Activated B cell treated with CpG ODN at 0.5 μM for 24 hours (primary cell): ENCODE measurements around the gene KIR3DL1. TPM values are rescaled to one million over a fixed set of nuclear protein-coding genes. Genes with fewer than 3 reads are reported as not detected.
"Not testable (repeated sequence)": the region's sequence is repeated elsewhere in the genome, so short reads cannot be mapped to it uniquely, and the experiment has no call there.

ENCODE experiments used
- ATAC-seq: fragments of 200-7000 bp; cut with Tn5 transposase; one replicate; pipeline ENCODE4 v1.10.0; 2021; ENCODE audit warnings: low read depth, mild to moderate bottlenecking, moderate library complexity
- CTCF ChIA-PET: fragments of 350-600 bp; sonication (Branson Sonifier 250); formaldehyde crosslinking; loops from one replicate; lab custom pipeline; 2021; ENCODE audit warnings: antibody characterized with exemption; lab: Charles Lee
- POLR2A ChIA-PET: fragments of 350-600 bp; sonication (Branson Sonifier 250); formaldehyde crosslinking; loops from one replicate; lab custom pipeline; 2021; ENCODE audit warnings: antibody characterized with exemption; lab: Charles Lee
- DNase-seq: peaks from one replicate; pipeline ENCODE4 v3.0.0; 2022
- H3K27ac Mint-ChIP-seq: one replicate; pipeline ENCODE4 v1.8.0; 2020; ENCODE audit warnings: mixed read lengths
- H3K27me3 Mint-ChIP-seq: one replicate; pipeline ENCODE4 v1.8.0; 2021; ENCODE audit warnings: mixed read lengths
- H3K36me3 Mint-ChIP-seq: one replicate; pipeline ENCODE4 v1.8.0; 2021; ENCODE audit warnings: low read depth, mixed read lengths
- H3K4me1 Mint-ChIP-seq: one replicate; pipeline ENCODE4 v1.8.0; 2021; ENCODE audit warnings: mixed read lengths
- H3K4me3 Mint-ChIP-seq: one replicate; pipeline ENCODE4 v1.8.0; 2020; ENCODE audit warnings: mild to moderate bottlenecking, mixed read lengths
- H3K9me3 Mint-ChIP-seq: one replicate; pipeline ENCODE4 v1.8.0; 2020; ENCODE audit warnings: mixed read lengths
- CTCF ChIP-seq: fragments of 200-600 bp; IDR thresholded peaks from one replicate; pipeline ENCODE4 v1.8.0; 2022; ENCODE audit warnings: antibody characterized with exemption, mild to moderate bottlenecking
- intact Hi-C: fragments of 100-400 bp; cut with micrococcal nuclease; formaldehyde crosslinking; loops from one replicate; pipeline ENCODE4 v1.15.1; 2024
- total RNA-seq: library from RNA; stranded (reverse); gene quantifications from 2 replicates; pipeline ENCODE4 v1.2.3, GENCODE V29; 2022

KIR3DL1 gene
- total RNA-seq, 1 donor from 2014 or later: not detected

DNA sequence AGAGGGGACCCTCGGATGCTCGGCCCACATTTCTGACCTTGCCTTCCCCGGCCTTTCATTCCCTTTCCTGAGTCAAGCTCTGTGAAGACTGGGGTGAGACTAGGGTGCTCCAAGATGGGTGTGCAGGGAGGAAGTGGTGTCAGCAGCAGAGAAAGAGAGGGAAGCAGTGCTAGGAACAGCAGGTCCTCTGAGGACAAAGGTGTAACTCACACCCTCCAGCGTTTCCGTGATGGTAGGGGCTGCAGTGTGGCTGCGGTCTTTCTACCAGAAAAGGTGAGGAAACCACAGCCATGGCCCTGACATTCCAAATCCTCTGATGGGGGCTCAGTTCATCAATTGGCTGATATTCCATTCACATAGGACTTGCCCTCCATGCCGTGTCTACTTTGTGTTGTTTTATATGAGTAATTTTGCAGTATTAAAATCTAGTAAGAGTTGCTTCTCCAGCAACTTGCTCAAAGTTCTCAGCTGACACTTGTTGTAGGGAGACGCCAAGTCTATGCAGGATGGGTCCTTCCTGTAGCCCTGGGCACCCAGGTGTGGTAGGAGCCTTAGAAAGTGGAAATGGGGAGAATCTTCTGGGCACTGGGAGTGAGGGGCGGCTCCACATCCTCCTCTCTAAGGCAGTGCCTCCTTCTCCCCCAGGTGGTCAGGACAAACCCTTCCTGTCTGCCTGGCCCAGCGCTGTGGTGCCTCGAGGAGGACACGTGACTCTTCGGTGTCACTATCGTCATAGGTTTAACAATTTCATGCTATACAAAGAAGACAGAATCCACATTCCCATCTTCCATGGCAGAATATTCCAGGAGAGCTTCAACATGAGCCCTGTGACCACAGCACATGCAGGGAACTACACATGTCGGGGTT is 1.6 kb downstream of the KIR3DL1 start:
- ChIA-PET CTCF (no interaction called here), POLR2A (no interaction called here)
- Mint-ChIP-seq H3K36me3 (no peaks in the 10 kb centered on the region), H3K9me3 (no peaks in the 10 kb centered on the region), H3K27me3 (peaks cover 22% of the 10 kb centered on the region), H3K4me3 (no peak overlapping the region), H3K4me1 (no peaks in the 10 kb centered on the region), H3K27ac (no peak overlapping the region)
- no peak for TF ChIP-seq CTCF
- no peak for ATAC-seq
- intact Hi-C loops: no loop called here
- DNase-seq: no peak

- DNase-seq, H3K36me3 Mint-ChIP-seq, POLR2A ChIA-PET, ATAC-seq, H3K27ac Mint-ChIP-seq, H3K4me3 Mint-ChIP-seq, CTCF ChIA-PET, intact Hi-C loops, H3K9me3 Mint-ChIP-seq, H3K4me1 Mint-ChIP-seq: not testable (repeated sequence)
- peaks cover 15% of the 10 kb centered on the region for H3K27me3 Mint-ChIP-seq
Observed at GRCh38 chr19:54824416-54824815, 8.1 kb downstream of the KIR3DL1 start.

DNA sequence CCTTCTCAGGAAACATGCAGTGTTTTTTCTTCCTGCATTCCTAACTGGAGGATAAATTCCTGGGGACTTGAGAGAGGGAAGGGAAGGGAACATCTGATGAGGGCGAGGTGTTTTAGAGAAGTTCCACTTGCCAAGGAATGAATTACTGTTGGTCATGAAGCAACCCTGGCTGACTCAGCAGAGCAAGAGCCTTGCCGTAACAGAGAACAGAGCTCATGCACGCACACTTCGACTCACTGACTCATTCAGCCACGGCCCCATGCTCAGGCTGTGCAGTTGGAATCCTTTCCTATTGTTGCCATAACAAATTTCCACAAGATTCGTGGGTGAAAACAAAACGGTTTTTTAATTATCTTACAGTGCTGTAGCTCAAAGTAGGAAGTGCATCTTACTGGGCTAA is 9.1 kb downstream of the KIR3DL1 start:
- H3K9me3 Mint-ChIP-seq, H3K4me3 Mint-ChIP-seq, POLR2A ChIA-PET, DNase-seq, H3K36me3 Mint-ChIP-seq, ATAC-seq, H3K27ac Mint-ChIP-seq, intact Hi-C loops, H3K4me1 Mint-ChIP-seq, CTCF ChIA-PET: not testable (repeated sequence)
- H3K27me3 Mint-ChIP-seq: peaks cover 16% of the 10 kb centered on the region

GRCh38 chr19:54828064-54828463 is 11.8 kb downstream of the KIR3DL1 start:
- not testable (repeated sequence) for H3K4me3 Mint-ChIP-seq, H3K4me1 Mint-ChIP-seq

DNA sequence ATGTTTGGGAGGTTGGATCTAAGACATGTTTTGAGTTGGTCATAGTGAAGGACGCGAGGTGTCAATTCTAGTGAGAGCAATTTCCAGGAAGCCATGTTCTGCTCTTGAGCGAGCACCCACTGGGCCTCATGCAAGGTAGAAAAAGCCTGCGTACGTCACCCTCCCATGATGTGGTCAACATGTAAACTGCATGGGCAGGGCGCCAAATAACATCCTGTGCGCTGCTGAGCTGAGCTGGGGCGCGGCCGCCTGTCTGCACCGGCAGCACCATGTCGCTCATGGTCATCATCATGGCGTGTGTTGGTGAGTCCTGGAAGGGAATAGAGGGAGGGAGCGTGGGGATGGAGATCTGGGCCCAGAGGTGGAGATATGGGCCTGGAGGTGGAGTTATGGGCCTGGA is 16.2 kb downstream of the KIR3DL1 start, which contains the start of gene KIR2DS4:
TSS of gene KIR2DS4 (plus strand) at position 181 of the 400 bp plus-strand sequence.
- intact Hi-C loops, H3K27ac Mint-ChIP-seq, CTCF ChIA-PET, H3K4me1 Mint-ChIP-seq, H3K4me3 Mint-ChIP-seq, POLR2A ChIA-PET, H3K36me3 Mint-ChIP-seq, H3K9me3 Mint-ChIP-seq, ATAC-seq, H3K27me3 Mint-ChIP-seq, DNase-seq: not testable (repeated sequence)

More at GRCh38 chr19:54828064-54828463, 11.8 kb downstream of the KIR3DL1 start:
- intact Hi-C loops, H3K27ac Mint-ChIP-seq, CTCF ChIA-PET, H3K36me3 Mint-ChIP-seq, POLR2A ChIA-PET, H3K9me3 Mint-ChIP-seq, ATAC-seq, DNase-seq: not testable (repeated sequence)
- peaks cover 16% of the 10 kb centered on the region for H3K27me3 Mint-ChIP-seq

DNA sequence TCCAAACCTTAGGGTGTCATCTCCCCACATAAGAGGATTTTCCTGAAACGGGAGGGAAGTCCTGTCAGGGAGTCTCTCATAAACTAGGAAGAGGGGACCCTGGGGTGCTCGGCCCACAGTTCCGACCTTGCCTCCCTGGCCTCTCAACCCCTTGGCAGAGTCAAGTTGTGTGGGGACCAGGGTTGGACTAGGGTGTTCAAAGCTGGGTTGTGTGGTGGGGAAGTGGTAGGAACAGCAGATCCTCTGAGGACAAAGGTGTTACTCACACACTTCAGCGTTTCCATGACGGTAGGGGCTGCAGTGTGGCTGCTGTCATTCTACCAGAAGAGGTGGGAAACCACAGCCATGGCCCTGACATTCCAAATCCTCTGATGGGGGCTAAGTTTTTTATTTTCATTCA is 18.9 kb downstream of the KIR3DL1 start:
- CTCF ChIA-PET: not testable (repeated sequence)

DNA sequence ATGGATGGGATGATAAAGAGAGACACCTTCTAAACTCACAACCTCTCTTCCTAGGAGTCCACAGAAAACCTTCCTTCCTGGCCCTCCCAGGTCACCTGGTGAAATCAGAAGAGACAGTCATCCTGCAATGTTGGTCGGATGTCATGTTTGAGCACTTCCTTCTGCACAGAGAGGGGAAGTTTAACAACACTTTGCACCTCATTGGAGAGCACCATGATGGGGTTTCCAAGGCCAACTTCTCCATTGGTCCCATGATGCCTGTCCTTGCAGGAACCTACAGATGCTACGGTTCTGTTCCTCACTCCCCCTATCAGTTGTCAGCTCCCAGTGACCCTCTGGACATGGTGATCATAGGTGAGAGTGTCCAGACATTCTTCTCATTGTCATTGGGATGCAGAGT is 21.3 kb downstream of the KIR3DL1 start:
- H3K9me3 Mint-ChIP-seq, H3K36me3 Mint-ChIP-seq, H3K27ac Mint-ChIP-seq, CTCF ChIA-PET, DNase-seq, intact Hi-C loops, H3K4me1 Mint-ChIP-seq, H3K4me3 Mint-ChIP-seq, ATAC-seq, POLR2A ChIA-PET, H3K27me3 Mint-ChIP-seq: not testable (repeated sequence)

More for the DNA sequence above, 18.9 kb downstream of the KIR3DL1 start:
- DNase-seq, H3K9me3 Mint-ChIP-seq, H3K4me3 Mint-ChIP-seq, intact Hi-C loops, H3K4me1 Mint-ChIP-seq, POLR2A ChIA-PET, H3K27ac Mint-ChIP-seq, H3K36me3 Mint-ChIP-seq, H3K27me3 Mint-ChIP-seq, ATAC-seq: not testable (repeated sequence)

- CTCF ChIA-PET, H3K4me1 Mint-ChIP-seq, intact Hi-C loops, DNase-seq, H3K27me3 Mint-ChIP-seq, H3K27ac Mint-ChIP-seq, POLR2A ChIA-PET, H3K4me3 Mint-ChIP-seq, H3K9me3 Mint-ChIP-seq, ATAC-seq, H3K36me3 Mint-ChIP-seq: not testable (repeated sequence)
Observed at GRCh38 chr19:54843171-54843570, 26.9 kb downstream of the KIR3DL1 start.

DNA sequence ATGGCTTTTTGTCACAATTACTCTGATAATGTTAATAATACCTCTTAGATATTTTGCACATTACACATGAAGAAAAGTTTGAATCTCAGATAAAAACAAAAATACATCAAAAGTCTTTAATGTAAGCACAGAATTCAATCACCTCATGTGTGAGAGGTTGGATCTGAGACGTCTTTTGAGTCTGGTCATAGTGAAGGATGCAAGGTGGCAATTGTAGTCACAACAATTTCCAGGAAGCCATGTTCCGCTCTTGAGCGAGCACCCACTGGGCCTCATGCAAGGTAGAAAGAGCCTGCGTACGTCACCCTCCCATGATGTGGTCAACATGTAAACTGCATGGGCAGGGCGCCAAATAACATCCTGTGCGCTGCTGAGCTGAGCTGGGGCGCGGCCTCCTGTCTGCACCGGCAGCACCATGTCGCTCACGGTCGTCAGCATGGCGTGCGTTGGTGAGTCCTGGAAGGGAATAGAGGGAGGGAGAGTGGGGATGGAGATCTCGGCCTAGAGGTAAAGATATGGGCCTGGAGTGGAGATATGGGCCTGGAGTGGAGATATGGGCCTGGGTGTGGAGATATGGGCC is 33.9 kb downstream of the KIR3DL1 start, which contains the start of gene KIR3DL2:
TSS of gene KIR3DL2 (plus strand) at position 383 of the 580 bp plus-strand sequence. CDS start at position 416, 33 bp downstream.
- POLR2A ChIA-PET, H3K27ac Mint-ChIP-seq, H3K4me1 Mint-ChIP-seq, intact Hi-C loops, DNase-seq, H3K9me3 Mint-ChIP-seq, H3K4me3 Mint-ChIP-seq, ATAC-seq, H3K36me3 Mint-ChIP-seq, CTCF ChIA-PET: not testable (repeated sequence)
- H3K27me3 Mint-ChIP-seq: peaks cover 17% of the 10 kb centered on the region
